Inflammatory macrophage (primary cell): ENCODE results near the gene WDR37.
A peak's percentile ranks its signal among the peaks of the same experiment; 100 is the strongest.
"Not testable (repeated sequence)": the region's sequence is repeated elsewhere in the genome, so short reads cannot be mapped to it uniquely, and the experiment has no call there.

Experiments used
- DNase-seq, 2 donors: peaks; one replicate each; pipeline ENCODE4 v3.0.0-alpha.2; 2020 to 2022

Gene WDR37

GRCh38 chr10:1155791-1156615 is 99.8 kb downstream of the WDR37 start:
- DNase-seq: no peak

- no peak for DNase-seq
Observed at GRCh38 chr10:1156616-1156886, 100.4 kb downstream of the WDR37 start.

- DNase-seq: no peak
Observed at GRCh38 chr10:1156921-1157614, 100.9 kb downstream of the WDR37 start.

- no peak for DNase-seq
Observed at GRCh38 chr10:1157615-1157933, 101.4 kb downstream of the WDR37 start.

DNA sequence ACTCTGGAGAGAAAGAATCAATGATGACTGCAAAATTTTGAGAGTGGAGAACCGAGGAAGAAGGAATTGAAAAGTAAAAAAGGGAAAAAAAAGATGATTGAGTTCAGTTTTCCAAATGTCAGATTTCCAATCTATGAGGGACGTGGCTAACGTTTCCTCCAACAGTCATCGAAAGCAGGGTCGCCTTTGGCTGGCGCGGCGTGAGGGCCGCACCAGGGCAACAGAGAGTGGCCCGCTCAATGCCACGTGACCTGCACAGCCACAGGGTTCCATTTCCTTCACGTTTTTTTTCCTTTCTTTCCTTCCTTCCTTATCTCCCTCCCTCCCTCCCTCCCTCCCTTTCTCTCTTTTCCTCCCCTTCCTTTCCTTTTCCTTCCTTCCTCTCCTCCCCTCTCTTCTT is 101.9 kb downstream of the WDR37 start:
- DNase-seq: no peak

DNA sequence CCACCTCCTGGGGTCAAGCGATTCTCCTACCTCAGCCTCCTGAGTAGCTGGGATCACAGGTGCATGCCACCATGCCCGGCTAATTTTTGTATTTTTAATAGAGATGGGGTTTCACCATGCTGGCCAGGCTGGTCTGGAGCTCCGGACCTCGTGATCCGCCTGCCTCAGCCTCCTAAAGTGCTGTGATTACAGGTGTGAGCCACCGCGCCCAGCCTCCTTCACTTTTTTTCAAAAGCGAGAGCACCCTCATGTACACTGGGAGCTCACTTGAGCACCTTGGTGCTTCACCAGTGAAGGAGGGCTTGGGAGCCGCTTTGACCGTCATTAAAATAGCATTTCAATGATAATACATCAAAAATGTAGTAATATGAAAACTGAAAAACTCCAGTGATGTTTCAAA is 102.4 kb downstream of the WDR37 start:
- not testable (repeated sequence) for DNase-seq

GRCh38 chr10:1159131-1160061 is 103.2 kb downstream of the WDR37 start:
- DNase-seq: peak in 1 of 2 donors; percentile 68

GRCh38 chr10:1160561-1161314 is 104.6 kb downstream of the WDR37 start:
- DNase-seq: no peak

DNA sequence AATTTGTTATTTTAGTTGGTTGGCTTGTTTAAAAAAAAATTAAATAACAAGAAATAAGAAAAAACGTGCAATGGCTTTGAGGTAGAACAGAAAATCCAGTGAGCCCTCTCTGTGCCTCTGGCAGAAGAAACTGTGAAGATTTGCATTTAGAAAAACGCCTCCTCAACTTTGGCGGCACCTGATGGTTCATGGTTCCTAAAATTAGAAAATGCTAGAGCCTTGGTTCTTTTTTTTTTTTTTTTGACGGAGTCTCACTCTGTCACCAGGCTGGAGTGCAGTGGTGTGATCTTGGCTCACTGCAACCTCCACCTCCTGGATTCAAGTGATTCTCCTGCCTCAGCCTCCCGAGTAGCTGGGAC is 105.1 kb downstream of the WDR37 start:
- DNase-seq: not testable (repeated sequence)

GRCh38 chr10:1162481-1163203 is 106.5 kb downstream of the WDR37 start:
- no peak for DNase-seq

- no peak for DNase-seq
Observed at GRCh38 chr10:1163204-1163660, 107.0 kb downstream of the WDR37 start.

- no peak for DNase-seq
Observed at GRCh38 chr10:1163831-1164230, 107.6 kb downstream of the WDR37 start.

GRCh38 chr10:1166101-1166827 is 110.1 kb downstream of the WDR37 start:
- DNase-seq: no peak

GRCh38 chr10:1166828-1167275 is 110.7 kb downstream of the WDR37 start:
- DNase-seq: no peak

DNA sequence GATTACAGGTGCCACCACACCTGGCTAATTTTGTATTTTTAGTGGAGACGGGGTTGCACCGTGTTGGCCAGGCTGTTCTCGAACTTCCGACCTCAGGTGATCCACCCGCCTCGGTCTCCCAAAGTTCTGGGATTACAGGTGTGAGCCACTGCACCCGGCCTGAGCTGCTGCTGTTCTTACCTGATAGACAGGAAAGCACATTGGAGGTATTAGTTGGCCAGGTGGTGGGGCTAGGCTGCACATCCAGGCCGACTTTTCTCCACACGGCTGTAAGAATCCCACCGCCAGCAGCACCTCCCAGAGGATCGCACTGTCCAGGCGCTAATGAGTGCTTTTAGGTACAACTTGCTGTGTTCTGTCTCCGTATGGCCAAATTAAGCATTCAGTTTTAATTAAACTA is 112.6 kb downstream of the WDR37 start:
- DNase-seq: no peak

GRCh38 chr10:1169186-1169885 is 113.2 kb downstream of the WDR37 start:
- DNase-seq: no peak

DNA sequence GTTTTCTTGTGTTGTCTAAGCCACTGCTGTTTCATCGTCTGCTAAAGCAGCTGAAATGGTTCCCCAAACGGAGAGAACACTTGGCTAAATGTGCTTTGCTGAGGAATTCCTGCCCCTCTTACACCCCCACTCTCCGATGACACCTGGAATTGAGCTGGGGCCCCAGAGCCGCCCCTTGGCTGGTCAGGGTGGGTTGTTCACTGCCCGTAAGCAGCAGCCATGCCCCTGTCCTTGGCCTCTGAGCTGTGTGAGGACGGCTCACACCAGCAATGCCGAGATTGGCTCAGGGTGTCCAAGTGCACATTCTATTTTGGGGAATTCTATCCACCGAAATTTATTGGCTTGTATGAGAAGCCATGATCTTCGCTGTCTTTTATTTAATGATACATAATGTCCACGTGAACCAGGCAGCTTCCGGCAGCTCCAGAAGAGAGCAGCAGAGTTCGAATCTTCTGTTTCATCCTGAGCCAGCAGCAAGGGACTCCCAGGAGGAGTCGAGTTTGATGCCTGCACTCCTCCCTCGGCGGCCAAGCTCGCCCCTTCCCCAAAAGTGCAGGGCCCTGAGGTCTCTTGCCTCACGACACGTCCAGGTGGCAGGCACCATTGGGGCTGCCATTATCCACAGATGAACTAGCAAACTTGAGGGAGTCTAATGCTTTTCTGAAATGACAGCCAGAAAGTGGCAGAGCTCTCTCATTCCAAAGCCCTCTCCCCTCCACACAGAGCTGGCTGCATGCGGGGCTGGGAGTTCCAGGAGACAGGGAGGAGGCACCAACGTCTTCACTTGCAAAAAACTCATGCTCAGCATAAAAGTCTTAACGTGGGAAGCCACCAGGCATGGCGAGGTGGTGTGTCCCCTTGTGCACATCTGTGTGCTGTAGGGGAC is 114.0 kb downstream of the WDR37 start:
- DNase-seq: no peak

GRCh38 chr10:1170867-1171180 is 114.6 kb downstream of the WDR37 start:
- DNase-seq: no peak

GRCh38 chr10:1171182-1171581 is 115.0 kb downstream of the WDR37 start:
- DNase-seq: no peak

DNA sequence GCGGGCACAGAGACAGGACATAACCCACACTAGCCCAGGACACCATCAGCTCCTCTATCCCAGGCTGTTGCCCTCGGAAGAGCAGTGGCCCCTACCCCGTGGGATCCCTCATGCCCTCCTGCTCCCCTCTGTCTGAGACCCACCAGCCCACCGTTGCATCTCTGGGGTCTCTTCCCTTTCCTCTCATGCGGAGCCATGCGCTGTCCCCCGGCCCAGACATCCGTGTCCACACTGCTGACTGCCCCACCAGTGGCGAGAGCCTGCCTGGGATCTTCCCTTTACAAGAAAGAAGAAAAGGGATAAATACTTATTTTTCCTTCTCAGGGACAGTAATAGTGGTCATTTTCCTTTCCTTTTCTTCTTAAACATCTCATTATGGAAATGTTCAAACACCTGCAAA is 115.4 kb downstream of the WDR37 start:
- no peak for DNase-seq
